KOPT-K1 (cell line): ENCODE results near the gene FXR1.

ENCODE experiments used
- H3K27ac ChIP-seq: fragments of 200-600 bp; sonication (generic); 2 replicates; pipeline ENCODE4 v1.5.1; 2016; ENCODE audit warnings: antibody characterized with exemption, mild to moderate bottlenecking, low read depth, low read length; ENCODE audit not compliant: poor library complexity, severe bottlenecking
- H3K36me3 ChIP-seq: fragments of 200-600 bp; sonication (generic); 2 replicates; pipeline ENCODE4 v1.5.1; 2017; ENCODE audit warnings: antibody characterized with exemption, mild to moderate bottlenecking, low read length, moderate library complexity; ENCODE audit not compliant: insufficient read depth
- H3K9me3 ChIP-seq: fragments of 200-600 bp; sonication (generic); 2 replicates; pipeline ENCODE4 v1.5.1; 2017; ENCODE audit warnings: antibody characterized with exemption, low read length, mild to moderate bottlenecking; ENCODE audit not compliant: insufficient read depth, poor library complexity, severe bottlenecking

Gene FXR1

DNA sequence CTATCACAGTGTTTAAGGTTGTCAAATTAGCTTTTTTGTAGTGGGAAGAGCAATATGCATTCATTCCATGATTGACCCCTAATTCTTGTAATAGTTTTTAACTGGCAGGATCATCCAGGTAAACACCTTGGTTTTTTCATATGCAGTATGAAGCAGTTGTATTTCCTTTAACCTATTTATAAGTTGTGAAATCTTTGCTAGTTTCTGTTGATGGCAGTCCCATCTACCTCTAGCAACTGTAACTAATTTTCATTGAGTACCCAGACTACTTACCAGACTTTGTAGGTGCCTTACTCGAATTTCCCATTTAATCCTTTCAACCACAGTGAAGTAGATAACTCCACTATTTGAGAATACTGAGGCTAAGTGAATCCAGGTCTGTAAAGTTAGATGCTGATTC is 6.1 kb downstream of the FXR1 start:
- peaks cover 79% of the 10 kb centered on the region for H3K36me3 ChIP-seq
- no peaks in the 10 kb centered on the region for H3K9me3 ChIP-seq
- H3K27ac ChIP-seq = no peak overlapping the region

DNA sequence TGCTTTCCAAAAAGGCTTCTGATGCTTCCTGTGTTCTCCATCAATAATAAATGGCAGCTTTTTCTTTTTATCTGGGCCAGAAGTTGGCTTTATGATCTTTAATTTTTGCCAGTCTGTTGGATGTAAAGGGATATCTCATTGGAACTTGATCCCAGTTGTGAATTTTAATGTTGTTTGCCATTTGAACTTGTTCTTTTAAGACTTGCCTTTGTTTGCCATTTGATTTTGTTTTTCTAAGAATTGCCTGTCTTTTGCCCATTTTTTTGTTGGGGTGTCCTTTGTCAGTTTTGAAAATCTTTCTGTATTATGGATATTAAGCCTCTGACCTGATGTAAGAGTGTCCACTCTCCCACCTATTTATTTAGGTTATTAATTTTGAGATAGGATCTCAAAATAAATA is 9.8 kb downstream of the FXR1 start:
- Histone ChIP-seq H3K36me3 (peaks cover 53% of the 10 kb centered on the region), H3K27ac (no peak overlapping the region), H3K9me3 (no peaks in the 10 kb centered on the region)

DNA sequence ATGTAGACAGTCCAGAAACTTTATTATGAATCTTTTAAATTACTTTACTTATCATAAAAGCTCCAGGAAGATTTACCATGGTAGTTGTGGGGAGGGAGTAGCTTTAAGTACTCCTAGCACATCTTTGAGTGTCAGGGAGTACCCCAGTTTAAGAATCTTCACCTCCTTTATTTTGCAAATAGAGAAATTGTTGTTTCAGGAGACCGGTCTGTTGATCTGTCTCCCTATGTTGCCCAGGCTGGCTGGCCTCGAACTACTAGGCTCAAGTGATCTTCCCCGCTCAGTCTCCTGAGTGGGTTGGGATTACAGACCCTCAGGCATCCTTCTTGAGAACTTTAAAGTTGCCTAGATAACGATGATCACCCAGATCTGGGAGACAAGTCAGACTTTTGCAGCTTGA is 11.1 kb downstream of the FXR1 start:
- Histone ChIP-seq H3K36me3 (peaks cover 40% of the 10 kb centered on the region), H3K9me3 (peaks cover 6% of the 10 kb centered on the region), H3K27ac (no peak overlapping the region)

DNA sequence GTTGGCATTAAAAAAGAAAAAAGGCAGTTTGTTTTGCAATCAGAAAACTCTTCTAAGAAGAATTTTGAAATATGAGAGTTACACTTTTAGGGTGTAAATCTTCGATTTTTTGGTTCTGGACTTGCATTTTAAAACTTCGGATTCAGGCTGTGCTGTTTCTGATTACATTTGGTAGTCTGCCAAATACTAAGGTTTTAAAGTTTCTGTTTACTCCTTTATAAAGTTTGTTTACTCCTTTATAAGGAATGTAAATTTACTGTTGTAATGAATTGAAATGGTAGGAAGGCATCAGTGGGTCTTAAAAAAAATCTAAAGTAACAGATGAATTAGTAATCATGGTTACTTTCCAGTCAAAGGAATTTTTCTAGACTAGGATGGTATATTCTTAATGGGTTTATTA is 14.1 kb downstream of the FXR1 start:
- H3K27ac ChIP-seq = no peak overlapping the region
- H3K36me3 ChIP-seq = peaks cover 38% of the 10 kb centered on the region
- H3K9me3 ChIP-seq = peaks cover 6% of the 10 kb centered on the region

DNA sequence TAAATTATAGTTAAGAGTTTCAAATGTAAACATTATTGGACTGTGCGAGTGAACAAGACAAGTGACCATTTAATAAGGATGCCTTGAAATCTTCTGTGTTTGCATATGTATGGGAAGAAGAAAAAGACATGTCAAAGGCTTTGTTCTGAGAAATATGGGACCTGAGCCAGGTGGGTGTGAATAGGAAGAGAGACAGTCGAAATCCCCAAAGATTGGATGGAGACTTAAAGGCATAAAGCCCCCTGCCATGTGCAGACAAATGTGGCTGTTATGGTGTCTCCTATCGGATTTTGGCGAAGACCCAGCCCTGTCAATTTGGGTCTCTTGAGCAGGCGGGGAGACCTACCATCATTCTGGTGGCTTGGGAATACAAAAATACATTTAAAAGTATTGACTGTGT is 16.9 kb downstream of the FXR1 start:
- Histone ChIP-seq H3K36me3 (peaks cover 28% of the 10 kb centered on the region), H3K9me3 (peaks cover 6% of the 10 kb centered on the region), H3K27ac (no peak overlapping the region)

DNA sequence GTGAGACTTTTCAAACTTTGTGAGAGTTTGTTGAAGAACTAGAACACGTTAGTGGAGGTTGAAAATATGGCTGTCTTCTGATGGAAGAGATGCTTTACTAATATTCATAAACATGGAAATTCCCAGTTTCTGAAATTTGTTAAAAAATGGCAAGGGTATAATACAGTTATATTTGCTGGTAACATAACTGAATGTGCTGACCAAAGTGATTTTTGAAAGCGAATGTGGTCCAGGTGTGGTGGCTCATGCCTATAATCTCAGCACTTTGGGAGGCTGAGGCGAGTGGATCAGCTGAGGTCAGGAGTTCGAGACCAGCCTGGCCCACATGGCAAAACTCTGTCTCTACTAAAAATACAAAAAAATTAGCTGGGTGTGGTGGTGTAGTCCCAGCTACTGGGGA is 18.1 kb downstream of the FXR1 start:
- H3K27ac ChIP-seq = no peak overlapping the region
- peaks cover 6% of the 10 kb centered on the region for H3K9me3 ChIP-seq
- H3K36me3 ChIP-seq = peaks cover 40% of the 10 kb centered on the region

DNA sequence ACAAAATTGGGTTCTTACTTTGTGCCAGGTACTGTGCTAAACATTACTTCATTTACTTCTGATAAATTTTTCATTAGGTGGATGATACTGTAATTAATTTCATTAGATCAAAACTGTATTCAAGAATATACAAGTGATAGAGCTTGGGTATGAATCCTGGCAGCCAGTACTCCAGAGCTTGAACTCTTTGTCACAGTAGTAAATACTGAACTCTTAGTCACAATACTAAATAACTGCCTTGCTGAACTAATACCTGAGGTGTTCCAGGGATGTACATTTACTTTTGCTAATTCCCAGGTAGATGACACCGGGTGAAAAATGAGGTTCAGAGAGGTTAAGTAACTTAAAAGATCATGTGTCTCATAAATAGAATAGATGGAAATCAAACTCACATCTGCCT is 20.3 kb downstream of the FXR1 start:
- Histone ChIP-seq H3K27ac (no peak overlapping the region), H3K9me3 (peaks cover 1% of the 10 kb centered on the region), H3K36me3 (peaks cover 62% of the 10 kb centered on the region)

DNA sequence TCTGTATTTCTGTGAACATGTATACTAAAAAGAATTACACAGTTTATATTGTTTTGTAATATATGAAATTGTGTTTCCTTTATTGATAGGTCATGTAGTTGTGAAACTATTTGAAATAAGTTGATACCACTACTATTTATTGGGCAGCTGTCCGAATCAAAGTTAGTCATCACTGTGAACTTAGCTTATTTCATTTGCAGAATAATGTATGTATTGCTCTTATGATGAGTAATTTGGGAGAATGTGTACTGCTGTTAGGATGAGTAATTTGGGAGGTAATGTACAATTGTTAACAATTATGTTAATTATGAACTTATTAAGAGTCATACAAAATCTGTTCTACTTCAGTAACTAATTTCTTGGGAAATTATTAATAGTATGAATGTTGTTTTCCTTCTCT is 22.2 kb downstream of the FXR1 start:
- Histone ChIP-seq H3K36me3 (peaks cover 71% of the 10 kb centered on the region), H3K9me3 (no peaks in the 10 kb centered on the region), H3K27ac (no peak overlapping the region)

DNA sequence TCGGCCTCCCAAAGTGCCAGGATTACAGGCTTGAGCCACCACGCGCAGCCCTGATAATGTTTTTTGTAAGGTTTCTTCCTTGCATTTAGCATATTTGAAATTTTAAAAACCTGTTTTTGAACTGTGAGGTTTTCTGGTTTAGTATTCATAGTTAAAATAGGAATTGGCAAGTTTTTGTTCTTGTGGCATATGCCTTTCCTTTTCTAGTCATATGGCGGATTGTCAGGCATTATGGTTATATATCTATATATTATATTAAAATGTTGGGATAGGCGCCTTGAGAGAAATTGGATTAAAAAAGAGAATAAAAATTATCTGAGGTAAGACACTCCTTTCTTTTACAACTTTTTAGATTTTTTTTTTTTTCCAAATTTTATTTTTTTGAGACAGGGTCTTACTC is 28.4 kb downstream of the FXR1 start:
- peaks cover 94% of the 10 kb centered on the region for H3K36me3 ChIP-seq
- H3K9me3 ChIP-seq = no peaks in the 10 kb centered on the region
- H3K27ac ChIP-seq = no peak overlapping the region

DNA sequence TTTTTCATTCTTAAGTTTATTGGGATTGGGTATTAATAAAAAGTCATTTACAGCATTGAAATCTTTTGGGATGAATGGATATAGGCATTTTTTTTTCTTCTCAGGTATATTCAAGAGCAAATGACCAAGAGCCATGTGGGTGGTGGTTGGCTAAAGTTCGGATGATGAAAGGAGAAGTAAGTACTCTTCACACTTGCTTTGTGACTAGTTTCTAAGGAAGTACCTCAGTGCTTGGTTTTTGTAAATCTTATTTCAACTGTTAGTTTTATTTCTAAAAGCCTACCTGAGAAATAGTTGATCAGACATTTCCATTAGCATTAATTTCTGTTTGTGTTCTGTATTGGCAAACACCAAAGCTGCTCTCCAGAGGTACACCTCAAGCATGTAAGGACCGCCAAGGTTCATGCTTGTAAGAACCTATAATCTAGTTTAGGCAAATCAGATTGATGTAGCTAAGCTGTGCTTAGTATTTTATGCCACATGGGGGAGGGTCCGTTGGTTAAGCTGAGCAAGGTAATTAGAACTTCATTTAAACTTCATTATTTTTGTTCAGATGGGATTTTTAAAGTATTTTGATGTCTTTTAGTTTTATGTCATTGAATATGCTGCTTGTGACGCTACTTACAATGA is 35.4 kb downstream of the FXR1 start:
- H3K9me3 ChIP-seq = no peaks in the 10 kb centered on the region
- H3K27ac ChIP-seq = no peak overlapping the region
- H3K36me3 ChIP-seq = peaks cover 97% of the 10 kb centered on the region

DNA sequence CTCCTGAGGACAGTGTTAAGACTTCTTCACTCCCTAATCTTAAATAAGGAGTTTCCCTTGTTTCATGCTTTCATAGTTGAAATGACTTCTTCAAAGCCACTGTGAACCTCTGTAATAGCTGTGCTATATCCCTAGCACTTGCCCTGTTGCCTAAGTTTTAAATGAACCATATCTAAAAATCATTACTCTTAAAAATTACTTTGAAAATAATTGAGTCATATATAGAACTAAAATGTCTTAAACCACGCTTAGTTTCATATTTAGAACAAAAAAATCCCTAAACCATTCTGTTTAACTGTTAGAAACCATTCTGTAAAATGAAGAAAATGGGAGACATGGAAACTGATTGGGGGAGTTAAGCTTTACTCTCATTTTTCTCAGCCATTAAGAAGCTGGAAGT is 47.2 kb downstream of the FXR1 start:
- peaks cover 99% of the 10 kb centered on the region for H3K36me3 ChIP-seq
- H3K27ac ChIP-seq = no peak overlapping the region
- H3K9me3 ChIP-seq = no peaks in the 10 kb centered on the region

DNA sequence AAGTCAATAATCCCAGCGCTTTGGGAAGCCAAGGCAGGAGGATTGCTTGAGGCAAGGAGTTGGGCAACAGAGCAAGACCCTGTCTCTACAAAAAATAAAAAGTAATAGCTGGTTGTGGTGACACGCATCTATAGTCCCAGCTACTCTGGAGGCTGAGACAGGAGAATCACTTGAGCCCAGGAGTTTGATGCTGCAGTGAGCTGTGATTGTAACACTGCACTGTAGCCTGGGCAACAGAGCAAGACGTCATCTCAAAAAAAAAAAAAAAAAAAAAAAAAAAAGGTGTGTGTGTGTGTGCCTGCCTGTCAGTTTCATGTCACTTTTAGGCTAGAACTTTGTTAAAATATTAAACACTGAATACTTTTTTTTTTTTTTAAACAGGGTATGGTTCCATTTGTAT is 48.6 kb downstream of the FXR1 start:
- Histone ChIP-seq H3K9me3 (no peaks in the 10 kb centered on the region), H3K27ac (no peak overlapping the region), H3K36me3 (peaks cover 100% of the 10 kb centered on the region)

DNA sequence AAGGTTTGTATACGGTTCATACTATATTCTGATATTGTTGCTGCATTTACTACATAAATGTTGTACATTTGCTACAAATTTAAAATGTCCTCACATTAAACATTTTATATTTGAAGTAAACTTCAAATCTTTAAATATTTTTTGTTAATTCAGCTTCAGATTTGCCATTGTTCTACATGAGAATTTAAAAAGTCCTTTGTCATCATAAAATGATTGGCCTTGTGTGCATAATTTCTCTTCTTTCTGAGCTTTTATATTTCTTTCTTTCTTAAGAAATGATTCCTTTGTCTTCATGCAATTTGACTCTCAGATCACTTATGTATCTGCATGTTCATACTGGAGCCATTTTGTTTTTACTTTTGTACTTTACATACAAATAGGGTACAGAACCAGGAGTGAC is 49.1 kb downstream of the FXR1 start:
- Histone ChIP-seq H3K9me3 (no peaks in the 10 kb centered on the region), H3K27ac (no peak overlapping the region), H3K36me3 (peaks cover 100% of the 10 kb centered on the region)

DNA sequence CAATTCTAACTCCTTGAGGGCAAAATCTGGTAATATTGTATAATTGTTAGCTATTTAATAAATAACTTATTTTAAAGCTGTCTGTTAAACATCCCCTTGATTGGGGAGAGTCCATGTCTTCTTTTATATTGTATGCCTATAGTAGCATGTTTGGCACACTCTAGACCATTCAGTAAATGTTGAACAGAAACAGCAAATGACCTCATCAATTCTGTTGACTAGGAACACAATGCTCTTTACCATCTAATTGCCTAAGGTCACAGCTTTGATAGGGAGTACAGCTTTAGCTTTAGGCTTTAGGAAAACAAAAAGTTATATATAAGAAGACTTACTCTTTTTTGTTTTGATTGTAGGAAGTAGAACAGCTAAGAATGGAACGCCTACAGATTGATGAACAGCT is 50.1 kb downstream of the FXR1 start:
- no peaks in the 10 kb centered on the region for H3K9me3 ChIP-seq
- H3K27ac ChIP-seq = no peak overlapping the region
- peaks cover 100% of the 10 kb centered on the region for H3K36me3 ChIP-seq

DNA sequence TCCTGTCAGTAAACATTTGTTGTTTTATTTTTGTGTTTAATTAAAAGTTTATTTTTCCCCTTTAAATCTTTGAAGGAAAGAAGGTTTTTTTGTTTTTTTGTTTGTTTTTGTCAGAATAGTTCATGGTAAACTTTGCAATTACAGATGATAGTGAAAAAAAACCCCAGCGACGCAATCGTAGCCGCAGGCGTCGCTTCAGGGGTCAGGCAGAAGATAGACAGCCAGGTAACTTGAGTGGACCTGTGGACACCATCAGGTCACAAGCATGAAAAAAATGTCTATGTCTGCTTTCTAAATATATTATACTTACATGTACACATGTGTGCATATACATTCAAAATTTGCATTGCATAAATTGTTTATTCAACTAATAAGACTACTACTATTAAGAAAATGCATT is 58.5 kb downstream of the FXR1 start:
- Histone ChIP-seq H3K36me3 (peaks cover 100% of the 10 kb centered on the region), H3K9me3 (no peaks in the 10 kb centered on the region), H3K27ac (no peak overlapping the region)

DNA sequence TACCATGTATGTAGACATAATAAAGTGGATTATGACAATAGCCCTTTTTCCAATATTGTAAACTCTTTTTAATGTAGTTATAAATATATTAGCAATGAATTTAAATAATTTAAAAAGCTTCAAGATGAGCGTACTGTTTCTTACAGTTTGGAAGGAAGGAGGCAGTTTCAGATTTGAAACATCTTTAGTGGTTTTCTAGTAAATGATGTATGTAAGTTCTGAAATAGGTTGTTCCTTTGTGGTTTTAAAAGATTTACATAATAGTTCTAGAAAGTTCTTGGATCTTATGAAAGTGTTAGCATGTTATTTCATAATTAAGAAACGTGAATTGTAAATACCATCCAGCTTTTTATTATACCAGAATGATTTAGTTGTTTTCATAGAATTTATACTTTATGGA is 61.1 kb downstream of the FXR1 start:
- no peaks in the 10 kb centered on the region for H3K9me3 ChIP-seq
- no peak overlapping the region for H3K27ac ChIP-seq
- peaks cover 100% of the 10 kb centered on the region for H3K36me3 ChIP-seq
